ENCODE results near the gene MPPED2.
"Not testable (repeated sequence)": the region's sequence is repeated elsewhere in the genome, so short reads cannot be mapped to it uniquely, and the experiment has no call there.

The MPPED2 gene

DNA sequence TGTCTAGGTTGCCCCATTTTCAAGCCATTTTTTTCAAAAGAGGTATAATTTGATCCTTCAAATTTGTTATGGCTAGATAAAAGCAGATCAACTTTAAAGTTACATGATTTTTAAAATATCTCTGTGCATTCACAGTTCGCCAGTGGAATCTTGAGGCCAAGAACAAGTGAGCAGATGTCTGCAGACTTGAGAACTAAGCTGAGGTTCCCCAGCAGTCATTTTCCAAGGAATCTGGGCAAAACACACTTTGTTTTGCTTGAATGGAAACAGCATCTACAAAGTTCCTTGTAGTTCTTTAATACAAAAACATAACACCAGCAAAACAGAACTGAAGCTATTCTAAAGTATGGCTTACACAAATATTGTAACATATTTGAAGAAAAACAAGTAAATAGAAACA is 7.7 kb downstream of the MPPED2 start:
- no peak for DNase-seq (ENCODE audit: low read depth in 3 of 3)

DNA sequence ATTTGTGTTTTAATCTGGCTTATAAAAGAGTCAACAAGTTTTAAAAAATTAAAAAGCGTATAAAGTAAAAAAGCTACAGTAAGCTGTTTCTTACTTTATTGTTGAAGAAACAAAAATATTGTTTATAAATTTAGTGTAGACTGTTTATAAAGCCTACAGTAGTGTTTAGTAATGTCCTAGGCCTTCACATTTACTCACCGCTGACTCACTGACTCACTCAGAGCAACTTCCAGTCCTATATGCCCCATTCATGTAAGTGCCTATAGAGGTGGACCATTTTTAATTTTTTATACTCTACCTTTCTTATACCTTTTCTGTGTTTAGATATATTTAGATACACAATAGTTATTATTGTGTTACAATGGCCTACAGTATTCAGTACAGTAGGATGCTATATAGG is 12.2 kb downstream of the MPPED2 start:
- no peak for DNase-seq (ENCODE audit: low read depth in 3 of 3)

DNA sequence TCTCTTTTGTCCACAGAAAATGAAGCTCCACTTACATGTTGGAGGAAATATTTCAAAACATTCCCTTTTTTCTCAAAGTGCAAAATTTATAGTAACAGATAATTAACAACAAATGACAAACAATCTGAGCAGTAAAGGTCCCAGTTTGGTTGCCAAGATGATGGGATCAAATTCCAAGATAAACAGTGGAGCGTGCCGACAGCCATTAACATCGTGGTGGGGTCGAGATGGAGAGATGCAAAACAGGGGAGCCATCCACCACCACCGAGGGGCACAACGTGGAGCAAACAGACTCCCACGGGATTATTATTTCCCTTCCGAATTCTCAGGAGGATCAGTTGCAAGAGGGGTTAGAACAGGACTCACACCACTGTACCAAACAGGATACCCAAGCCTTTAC is 17.2 kb downstream of the MPPED2 start:
- DNase-seq (ENCODE audit: low read depth in 3 of 3): no peak

DNA sequence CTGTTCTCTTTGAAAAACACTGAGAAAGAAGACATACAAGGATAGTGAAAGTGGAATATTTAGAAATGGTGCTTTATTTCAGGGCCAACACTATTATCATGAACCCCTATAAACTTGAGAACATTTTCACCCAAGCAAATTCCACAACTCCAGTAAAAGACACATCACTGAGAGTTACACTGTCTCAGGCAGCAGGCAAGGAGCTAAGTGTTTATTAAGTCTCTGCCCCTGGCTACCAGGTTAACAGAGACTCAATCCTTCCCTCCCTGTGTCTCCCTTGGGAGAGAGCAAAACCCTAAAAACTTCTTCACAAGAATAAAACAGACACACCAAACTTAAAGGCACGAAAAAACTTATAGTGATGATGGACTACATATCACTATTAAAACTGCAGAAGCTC is 18.5 kb downstream of the MPPED2 start:
- no peak for DNase-seq (ENCODE audit: low read depth in 3 of 3)

DNA sequence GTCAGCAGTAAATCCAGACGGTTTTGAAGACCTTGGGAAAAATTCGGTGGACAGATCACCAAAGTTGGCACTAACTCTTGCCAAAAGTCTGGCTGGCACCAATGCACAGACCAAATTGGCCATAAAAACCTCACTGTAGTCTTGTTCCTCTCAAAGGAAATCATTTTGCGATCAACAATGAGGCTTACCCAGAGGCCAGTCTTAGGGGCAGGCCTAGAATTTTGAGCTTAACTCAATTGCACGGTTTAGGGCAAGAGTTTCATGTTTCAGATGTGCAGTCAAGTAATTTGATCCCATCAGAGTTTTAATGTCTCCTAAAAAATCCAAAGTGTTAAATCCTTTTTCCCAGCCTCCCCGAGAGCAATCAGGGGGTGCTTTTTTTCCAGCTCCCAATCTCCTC is 19.0 kb downstream of the MPPED2 start:
- no peak for DNase-seq (ENCODE audit: low read depth in 3 of 3)

DNA sequence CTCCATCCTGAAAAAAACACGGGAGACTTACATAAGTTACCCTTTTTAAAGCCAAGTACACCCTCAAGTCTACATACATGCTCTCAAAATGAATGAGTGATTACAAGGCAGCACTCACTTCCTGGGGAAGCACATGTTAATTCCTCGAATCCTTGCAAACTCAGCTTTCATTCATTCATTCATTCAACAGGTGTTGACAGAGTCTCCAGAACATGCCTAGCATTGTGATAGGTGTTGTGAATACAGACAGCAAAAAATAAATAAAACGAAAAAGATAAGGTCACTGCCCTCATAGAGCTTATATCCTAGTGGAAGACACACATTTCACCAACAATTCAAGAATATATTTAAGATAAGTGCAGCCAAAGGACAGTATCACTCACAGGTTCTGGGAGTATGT is 19.7 kb downstream of the MPPED2 start:
- no peak for DNase-seq (ENCODE audit: low read depth in 3 of 3)

DNA sequence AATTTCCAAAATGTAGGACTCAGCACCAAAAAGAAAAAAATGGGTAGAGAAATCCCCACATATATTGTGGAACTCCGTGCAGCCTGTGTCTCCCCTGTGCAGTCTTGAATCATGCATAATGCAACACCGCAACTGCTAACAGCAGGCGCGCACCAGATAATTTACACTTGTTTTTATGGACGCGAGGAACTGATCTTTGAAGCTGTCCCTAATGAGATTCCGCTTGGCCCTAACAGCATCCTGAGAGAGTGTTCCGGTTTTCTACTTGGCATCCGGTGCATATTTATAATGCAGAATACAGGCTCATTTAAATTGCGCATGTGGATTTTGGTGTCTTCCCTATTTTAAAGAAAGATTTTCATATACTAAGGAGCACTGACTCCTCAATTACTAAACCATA is 21.1 kb downstream of the MPPED2 start:
- no peak for DNase-seq (ENCODE audit: low read depth in 3 of 3)

DNA sequence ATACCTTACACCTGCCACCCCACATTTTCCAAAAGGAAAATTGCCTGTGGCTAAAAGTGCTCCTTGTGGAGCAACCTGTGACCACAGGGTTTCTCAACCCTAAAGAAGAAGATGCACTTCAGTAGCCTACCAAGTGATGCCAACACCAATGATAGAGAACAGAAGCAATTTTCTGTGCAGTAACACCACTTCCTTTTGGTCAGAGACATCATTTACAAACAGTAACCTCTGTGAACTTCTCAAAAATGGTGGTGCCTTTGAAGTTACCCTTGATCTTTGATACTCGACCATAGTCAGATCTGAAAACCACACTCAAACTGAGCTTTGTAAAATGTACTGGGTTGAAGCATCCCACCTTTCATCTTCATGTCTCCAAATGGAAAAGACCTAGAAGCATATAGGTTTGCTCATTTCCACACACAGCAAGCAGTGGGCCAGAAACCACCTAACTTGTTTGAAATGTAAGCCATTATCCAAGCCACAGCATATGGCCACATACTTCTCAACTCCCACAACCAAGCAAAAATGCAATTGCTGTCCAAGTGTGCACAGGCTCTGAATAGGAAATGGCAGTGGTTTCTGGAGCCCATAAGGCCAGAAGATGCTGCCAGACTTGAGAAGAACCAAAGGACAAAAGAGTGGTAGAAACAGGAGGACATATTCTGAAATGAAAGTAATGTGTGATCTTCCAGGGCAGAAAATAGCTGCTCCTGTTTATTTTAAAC is 24.3 kb downstream of the MPPED2 start:
- no peak for DNase-seq (ENCODE audit: low read depth in 3 of 3)

DNA sequence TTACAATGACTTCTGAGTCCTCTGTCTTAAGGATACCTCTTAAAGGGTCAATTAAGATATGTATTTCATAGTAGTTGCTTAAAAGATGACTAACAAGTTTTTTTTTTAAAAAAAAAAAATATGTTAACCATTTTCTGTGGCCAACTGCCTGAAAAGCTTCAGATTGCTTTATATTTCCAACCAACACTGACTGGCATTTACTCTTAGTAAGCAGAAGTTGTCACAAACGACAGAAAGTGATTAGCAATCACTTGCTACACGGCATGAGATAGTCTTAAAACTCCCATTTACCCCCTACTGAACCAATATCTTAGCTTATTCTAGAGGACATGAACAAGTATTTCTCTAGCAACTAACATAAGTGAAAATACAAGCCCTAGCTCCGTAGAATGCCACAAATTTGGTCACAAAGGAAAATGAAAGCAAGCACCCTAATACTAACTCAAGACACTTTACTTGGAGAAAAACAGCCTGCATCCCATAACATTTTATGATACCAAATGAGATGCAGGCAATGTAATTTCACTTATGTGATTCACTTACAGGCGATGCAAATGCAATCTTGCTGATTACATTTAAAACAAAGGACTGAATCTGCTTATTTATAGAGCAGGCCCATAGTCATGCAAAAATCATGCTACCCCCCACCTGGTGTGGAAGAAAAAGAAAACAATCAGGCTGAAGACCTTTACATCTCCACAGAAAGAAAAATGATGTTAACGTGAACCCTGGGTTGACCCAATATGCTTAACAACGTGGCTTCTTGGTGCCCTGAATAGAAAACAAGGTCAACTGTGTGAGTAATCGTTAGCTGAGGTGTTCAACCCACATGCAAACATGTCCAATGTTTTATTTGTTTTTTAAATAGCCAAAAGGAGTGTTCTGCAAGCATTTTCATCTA is 25.7 kb downstream of the MPPED2 start:
- DNase-seq (ENCODE audit: low read depth in 3 of 3): no peak

DNA sequence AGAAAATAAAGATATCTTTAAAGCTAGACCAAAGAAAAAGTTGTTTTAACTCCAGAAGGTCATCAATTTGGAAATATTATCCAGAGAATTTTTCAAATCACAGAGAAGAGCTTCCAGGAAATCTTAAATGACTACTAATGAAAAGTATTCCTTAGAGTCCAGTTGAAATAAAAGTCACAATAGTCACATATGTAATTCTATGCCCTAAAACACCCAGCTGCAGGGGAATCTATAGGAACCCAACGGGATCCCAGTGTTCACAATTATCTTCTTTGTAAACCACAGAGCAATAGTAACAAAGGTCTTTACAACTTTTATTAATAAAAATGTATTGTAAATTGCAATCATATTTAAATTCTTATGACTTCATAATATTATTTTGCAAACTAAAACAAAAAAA is 27.1 kb downstream of the MPPED2 start:
- DNase-seq (ENCODE audit: low read depth in 3 of 3): no peak

DNA sequence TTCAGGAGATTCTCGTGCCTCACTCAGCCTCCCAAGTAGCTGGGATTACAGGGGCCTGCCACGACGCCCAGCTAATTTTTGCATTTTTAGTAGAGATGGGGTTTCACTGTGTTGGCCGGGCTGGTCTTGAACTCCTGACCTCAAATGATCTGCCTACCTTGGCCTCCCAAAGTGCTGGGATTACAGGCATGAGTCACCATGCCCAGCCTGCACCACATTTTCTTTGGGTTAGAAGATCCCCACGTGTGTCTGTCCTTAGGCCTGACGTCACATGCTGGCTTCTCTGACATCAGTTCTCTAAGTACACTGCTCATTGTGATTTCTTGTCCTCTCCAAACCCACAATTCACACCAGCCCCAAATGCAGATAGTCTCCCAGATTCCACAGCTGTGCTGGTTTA is 31.6 kb downstream of the MPPED2 start:
- not testable (repeated sequence) for DNase-seq (ENCODE audit: low read depth in 3 of 3)

DNA sequence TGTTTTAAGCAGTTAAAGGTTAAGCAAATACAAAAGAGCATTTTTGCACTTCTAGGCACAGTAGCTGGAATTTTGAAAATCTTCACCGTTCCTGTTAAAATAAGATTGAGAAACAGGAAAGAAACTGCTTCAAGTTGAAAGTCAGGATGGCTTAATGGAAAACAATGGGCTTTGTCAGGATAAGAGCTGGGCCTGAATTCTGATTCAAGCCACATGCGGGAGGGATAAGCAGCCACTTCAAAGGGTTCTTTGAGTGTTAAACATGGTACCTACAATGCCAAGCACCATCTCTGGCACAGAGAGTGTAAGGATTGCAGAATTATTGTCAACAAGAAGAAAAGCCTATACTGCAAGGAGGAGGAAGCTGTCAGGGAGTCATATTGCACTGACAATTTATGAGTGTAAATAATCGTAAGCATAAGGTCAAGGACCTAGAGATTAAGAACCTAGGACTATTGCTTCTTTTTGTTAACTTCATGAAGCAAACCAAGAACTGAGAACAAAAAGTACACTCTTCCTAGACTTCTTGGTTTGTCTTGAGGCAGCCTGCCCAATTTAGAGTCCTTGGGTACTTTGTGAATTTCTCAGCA is 32.5 kb downstream of the MPPED2 start:
- no peak for DNase-seq (ENCODE audit: low read depth in 3 of 3)

DNA sequence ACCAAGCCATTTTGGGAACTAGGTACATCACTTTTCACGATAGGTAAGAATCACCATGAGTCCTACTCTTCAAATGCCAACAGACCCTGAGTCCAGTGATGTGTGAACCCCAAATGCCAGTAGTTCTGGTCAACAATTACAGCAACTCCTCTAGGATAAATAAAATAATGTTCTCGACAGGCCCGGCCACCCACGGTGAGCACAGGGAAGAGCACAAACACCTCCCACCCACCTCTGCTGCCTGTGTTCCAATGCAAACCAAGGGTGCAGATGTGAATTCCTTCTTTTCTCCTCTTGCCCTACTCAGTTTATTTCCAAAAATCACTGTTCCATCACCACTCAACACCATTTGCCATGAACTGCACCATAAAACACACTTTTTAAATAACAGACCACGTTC is 33.3 kb downstream of the MPPED2 start:
- no peak for DNase-seq (ENCODE audit: low read depth in 3 of 3)

DNA sequence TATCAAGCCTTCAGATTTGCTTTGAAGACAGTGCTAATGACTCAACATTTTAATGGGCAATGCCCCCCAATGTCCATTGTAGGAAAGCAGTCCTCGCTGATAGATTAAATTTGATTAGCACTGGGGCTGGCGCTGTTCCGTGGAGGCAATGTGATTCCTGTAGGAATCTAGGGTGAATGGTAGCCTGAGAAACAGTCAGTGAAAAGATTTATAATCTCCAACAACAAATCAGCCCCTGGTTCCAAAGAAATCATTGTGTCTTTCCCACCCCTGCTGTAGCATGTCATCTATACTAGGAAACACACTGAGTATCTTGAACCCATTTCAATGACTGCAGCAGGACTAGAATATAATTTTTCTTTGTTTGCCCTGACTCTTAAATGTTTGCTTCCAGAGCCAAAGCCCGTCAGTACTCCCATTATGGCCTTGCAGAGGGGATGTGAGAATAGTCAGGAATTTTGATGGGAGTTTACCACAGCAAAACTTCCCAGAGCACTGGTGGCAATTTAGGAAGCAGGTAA is 36.1 kb downstream of the MPPED2 start:
- DNase-seq (ENCODE audit: low read depth in 3 of 3): no peak

DNA sequence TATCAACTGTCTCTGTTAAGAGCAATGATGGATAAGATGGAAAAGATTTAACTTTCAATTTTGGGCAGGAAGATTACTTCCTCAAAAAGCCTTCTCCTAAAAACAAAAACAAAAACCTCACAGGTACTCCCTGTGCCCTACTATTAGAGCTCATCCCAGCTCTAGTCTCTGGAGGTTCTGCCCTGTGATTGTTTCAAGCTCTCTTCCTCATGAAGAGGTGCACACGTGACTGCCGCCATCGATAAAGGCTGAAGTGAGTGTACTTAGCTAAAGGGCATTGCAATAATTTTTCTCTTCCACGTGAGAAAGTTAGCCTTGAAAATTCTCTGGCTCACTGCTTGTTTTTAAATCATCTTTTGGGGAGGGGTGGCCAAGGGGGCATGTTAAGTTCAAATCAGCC is 36.6 kb downstream of the MPPED2 start:
- DNase-seq (ENCODE audit: low read depth in 3 of 3): no peak

DNA sequence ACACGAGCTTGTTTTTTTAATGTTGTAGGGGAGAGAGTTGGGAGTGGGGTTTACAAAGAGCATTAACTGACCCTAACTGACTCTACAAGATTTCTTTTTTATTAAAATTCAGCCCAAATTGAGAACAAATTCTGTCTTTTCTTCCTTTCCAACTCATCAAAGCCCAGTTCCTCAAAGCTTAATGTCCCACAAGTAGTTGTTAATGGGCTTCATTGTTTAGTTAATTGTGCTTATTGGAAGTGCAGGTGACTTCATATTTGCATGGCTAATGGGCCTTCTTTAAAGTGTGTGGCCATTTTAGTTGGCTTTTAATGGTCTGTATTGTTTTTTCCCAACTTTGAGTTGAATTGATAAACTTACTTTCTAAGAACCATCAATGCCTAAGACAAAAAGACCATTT is 39.8 kb downstream of the MPPED2 start:
- no peak for DNase-seq (ENCODE audit: low read depth in 3 of 3)

DNA sequence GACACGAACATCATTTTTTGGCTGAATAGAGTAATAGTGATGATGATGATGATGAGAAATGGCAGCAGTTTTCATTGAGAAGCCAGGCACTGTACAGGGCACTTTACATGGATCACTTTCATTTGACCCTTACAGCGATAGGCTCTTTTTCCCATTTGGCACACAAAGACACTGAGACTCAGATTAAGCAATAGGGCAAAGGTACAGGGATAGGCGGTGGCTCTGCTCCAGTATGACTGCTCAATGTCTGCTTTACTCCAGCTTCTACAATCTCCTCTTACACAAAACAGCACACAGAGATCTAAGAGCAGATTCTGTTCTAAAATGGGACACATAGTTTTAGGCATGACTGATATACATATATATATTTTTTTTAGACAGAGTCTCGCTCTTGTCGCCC is 40.6 kb downstream of the MPPED2 start:
- no peak for DNase-seq (ENCODE audit: low read depth in 3 of 3)

DNA sequence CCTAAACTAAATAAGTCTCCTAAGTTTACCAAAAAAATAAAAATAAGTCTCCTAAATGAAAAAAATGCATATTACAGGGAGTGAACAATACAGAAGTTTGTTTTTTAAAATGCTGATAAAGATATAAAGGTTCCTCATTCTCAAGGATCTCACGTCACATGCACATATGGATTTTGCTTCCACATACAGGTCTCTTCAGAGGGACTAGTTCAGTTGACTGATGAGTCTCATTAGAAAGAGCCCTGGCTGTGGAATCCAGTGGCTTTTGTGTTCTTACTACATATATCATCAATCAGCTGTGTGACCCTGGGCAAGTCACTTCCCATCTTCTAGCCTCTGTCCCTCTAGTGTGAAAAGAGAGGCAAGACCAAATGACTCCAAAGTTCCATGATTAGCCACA is 43.1 kb downstream of the MPPED2 start:
- no peak for DNase-seq (ENCODE audit: low read depth in 3 of 3)

DNA sequence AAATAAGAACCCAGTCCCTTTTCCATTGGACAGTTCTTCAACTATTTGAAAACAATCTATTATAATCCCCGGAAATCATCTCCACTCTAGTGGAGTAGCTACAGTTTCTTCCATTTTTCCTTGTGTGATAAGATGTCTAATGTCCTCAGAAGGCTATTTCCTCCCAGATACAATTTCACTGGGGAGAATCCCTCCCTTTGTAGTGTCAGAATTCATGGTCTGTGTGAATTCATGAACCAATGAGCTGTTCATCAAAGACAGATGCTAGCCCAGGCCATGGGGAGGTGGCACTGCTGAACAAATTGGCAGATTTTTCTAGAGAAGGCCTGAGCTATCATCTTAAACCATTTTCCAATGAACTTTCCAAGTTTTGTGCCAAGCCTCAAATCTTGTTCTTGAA is 45.4 kb downstream of the MPPED2 start:
- DNase-seq (ENCODE audit: low read depth in 3 of 3): no peak

DNA sequence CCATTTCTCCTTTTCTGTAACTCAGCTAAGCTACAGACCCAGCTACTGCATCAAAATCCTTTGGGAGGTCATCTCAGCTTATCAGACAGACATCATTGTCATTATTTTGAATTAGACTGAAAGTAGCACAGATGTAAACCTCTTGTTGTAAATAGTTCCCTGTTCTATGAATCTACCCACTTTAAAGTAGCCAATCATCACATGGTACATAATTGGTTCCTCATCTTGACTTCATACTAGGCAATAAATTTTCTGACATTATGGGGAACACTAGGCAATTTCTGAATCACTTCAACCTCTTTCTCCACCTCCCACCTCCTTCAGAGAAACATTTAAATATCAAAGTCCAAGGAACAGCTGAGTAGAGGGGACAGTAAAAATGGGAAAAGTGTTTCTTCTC is 47.9 kb downstream of the MPPED2 start:
- no peak for DNase-seq (ENCODE audit: low read depth in 3 of 3)

DNA sequence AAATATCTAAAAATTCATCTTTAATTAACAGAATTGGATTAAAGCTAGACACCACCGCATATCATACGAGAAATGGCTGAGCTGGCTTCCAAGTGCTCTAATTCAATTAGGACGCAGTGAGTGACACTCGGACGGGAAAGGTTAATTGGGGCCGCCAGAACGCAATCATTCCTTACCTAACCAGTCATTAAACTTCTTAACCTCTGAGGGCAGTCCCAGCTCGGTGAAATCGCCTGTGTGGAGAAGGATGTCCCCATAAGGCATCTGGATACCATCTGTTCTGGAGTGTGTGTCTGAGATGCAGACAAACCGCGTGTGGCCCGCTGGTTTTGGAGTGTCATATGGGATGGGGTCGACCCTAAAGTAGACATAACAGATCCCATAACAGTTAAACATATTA is 50.3 kb downstream of the MPPED2 start:
- DNase-seq (ENCODE audit: low read depth in 3 of 3): no peak

DNA sequence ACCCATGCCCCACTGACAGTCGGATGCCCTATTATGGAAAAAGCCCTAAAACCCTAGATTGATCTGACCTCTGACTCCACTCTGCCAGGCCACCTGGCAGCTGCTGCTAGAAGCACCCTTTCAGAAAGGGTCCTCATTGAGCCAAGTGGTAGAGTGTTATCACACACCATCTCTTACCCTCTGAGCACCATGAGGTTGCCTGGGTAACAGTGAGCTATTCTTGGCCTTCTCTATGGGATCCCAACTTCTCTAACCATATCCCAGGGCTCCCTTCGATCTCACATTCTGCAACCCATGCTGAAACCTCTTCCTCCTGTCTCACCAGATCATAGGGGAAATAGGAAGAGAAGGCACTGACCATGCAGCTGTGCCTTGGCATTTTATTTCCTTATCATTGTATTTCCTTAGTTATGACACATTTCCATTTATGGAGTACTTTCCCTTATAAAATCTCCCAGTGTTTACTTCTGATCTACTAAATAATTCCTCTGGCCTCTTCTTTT is 52.7 kb downstream of the MPPED2 start:
- DNase-seq (ENCODE audit: low read depth in 3 of 3): no peak

DNA sequence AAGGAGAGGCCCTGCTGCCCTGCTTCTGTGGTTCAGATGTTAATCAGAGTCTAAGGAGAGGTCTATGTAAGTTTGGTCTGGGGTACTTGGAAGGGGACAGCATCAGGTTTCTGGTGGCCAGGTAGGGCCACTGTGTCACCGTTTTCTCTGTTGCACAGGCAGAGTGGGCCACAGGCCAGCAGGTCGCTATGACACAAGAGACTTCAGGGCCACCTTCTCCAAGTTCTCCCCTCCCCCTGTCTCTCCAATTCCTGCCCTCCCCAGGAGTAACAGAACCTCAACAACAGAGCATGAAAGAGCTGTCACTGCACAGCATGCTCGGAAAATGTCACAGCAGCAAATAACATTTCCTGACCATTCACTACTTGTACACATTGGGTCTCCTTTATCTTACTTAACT is 58.6 kb downstream of the MPPED2 start:
- DNase-seq (ENCODE audit: low read depth in 3 of 3): no peak
